ENCODE measurements around the gene IRS1. TPM values are rescaled to one million over a fixed set of nuclear protein-coding genes. Genes with fewer than 3 reads are reported as not detected.

The IRS1 gene
- total RNA-seq, 6 experiments from 2014 or later = 9.0 to 24.4 (median 15.8) TPM

DNA sequence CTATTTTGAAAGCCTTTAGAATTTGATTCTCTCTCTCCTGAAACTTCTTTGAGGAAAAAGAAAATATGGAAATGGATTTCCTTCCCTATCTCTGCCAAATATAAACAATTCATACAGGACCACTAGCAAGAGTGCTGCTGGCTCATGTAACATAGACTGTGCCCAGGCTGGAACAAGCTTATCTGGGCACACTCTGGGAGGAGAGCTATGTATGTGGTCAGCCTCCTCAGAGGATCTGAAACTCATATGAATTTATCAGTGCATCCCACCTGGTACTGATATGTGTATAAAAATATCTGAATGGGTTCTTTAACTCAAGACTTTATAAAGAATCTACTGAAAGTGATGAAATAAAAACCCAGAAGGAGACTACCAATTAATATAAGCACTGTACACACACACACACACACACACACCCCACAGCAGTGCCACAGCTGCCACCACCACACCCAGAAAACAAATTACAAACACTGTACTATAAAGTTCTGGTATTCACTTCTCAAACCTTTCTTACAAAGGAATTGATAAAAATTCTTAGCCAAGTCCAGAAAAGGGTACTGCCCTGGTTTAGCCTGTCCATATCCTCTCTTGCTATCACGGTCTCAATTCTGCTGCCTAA is 115.6 kb downstream of the IRS1 start:
- 100% methylated on average over 1 of the region's 1 CpG for WGBS (ENCODE audit: insufficient coverage, low coverage, low lambda C conversion rate, missing lambda C conversion rate)
- no peak overlapping the region for H3K27ac ChIP-seq
- intact Hi-C loops (cut with DNase I) = no loop called here
- H3K27me3 ChIP-seq = no peaks in the 10 kb centered on the region
- TF ChIP-seq, protein P1, sequence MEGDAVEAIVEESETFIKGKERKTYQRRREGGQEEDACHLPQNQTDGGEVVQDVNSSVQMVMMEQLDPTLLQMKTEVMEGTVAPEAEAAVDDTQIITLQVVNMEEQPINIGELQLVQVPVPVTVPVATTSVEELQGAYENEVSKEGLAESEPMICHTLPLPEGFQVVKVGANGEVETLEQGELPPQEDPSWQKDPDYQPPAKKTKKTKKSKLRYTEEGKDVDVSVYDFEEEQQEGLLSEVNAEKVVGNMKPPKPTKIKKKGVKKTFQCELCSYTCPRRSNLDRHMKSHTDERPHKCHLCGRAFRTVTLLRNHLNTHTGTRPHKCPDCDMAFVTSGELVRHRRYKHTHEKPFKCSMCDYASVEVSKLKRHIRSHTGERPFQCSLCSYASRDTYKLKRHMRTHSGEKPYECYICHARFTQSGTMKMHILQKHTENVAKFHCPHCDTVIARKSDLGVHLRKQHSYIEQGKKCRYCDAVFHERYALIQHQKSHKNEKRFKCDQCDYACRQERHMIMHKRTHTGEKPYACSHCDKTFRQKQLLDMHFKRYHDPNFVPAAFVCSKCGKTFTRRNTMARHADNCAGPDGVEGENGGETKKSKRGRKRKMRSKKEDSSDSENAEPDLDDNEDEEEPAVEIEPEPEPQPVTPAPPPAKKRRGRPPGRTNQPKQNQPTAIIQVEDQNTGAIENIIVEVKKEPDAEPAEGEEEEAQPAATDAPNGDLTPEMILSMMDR (IDR thresholded peaks at IDR 0.05) = no peak
- TF ChIP-seq POLR2A (IDR thresholded peaks at IDR 0.05) = no peak
- DNase-seq = no peak
- H3K4me1 ChIP-seq = no peaks in the 10 kb centered on the region
- ATAC-seq = no peak
- H3K4me3 ChIP-seq = no peak overlapping the region
- no peaks in the 10 kb centered on the region for H3K36me3 ChIP-seq
- H3K9me3 ChIP-seq = no peaks in the 10 kb centered on the region

DNA sequence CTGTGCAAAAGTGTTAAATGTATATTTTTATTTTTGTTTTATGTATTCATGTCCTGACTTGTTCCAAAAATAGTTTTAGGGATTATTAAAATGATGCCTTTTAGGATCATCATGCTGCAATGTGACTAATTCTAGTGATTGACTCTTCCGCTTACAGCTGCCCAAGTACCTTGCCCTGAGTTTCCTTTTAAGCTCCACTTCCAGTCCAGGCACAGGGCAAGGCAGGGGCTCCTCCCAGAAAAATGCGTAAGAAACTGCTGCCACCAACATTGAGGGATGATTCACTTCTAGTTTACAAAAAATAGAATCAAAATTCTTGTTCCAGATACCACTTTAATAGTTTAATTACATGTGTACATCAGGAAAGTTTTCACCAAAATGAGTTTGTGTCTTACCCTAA is 116.4 kb downstream of the IRS1 start:
- TF ChIP-seq, protein P1 (IDR thresholded peaks at IDR 0.05) = no peak
- no peak for TF ChIP-seq POLR2A (IDR thresholded peaks at IDR 0.05)
- no peaks in the 10 kb centered on the region for H3K36me3 ChIP-seq
- H3K9me3 ChIP-seq = no peaks in the 10 kb centered on the region
- no peaks in the 10 kb centered on the region for H3K4me1 ChIP-seq
- no peak overlapping the region for H3K4me3 ChIP-seq
- intact Hi-C loops (cut with DNase I) = no loop called here
- no peaks in the 10 kb centered on the region for H3K27me3 ChIP-seq
- DNase-seq (no peak), ATAC-seq (no peak)
- H3K27ac ChIP-seq = no peak overlapping the region
- WGBS (ENCODE audit: insufficient coverage, low coverage, low lambda C conversion rate, missing lambda C conversion rate) = 93% methylated on average over 2 of the region's 2 CpGs

Other genes with a start within 250 kb of the IRS1 start
- gene RHBDD1, start 36.2 kb upstream of the IRS1 start, total RNA-seq = 10 to 100 TPM; 14.7 to 25.3 (median 21.0) TPM